Tibial nerve (tissue), 4 donors: Measurements from ENCODE around the gene CD9. TPM values are rescaled to one million over a fixed set of nuclear protein-coding genes. Genes with fewer than 3 reads are reported as not detected.

Experiments
- DNase-seq, 2 donors: peaks; one replicate each; pipeline ENCODE4 v3.0.0-alpha.2; 2019; ENCODE audit warnings: low spot score in 2 of 2
- H3K27ac ChIP-seq, 4 donors: fragments of 200-600 bp; sonication (generic) in 3 of 4; one replicate each; pipeline ENCODE4 v1.5.1; 2017 to 2019; ENCODE audit warnings: mild to moderate bottlenecking in 1 of 4
- H3K27me3 ChIP-seq, 2 donors: fragments of 200-600 bp; sonication (generic) in 1 of 2; one replicate each; pipeline versions ENCODE4 v1.5.1 to v1.6.0; 2017 to 2019
- H3K36me3 ChIP-seq, 3 donors: fragments of 200-600 bp; sonication (generic); one replicate each; pipeline ENCODE4 v1.5.1; 2018 to 2019
- H3K4me1 ChIP-seq, 4 donors: fragments of 200-600 bp; sonication (generic) in 3 of 4; one replicate each; pipeline ENCODE4 v1.5.1; 2017 to 2019
- H3K4me3 ChIP-seq, 4 donors: fragments of 200-600 bp; sonication (generic) in 3 of 4; one replicate each; pipeline ENCODE4 v1.5.1; 2017 to 2019; ENCODE audit warnings: mild to moderate bottlenecking in 1 of 4, moderate library complexity in 1 of 4
- H3K9me3 ChIP-seq, 4 donors: fragments of 200-600 bp; sonication (generic) in 3 of 4; one replicate each; pipeline ENCODE4 v1.5.1; 2017 to 2019
- CTCF ChIP-seq, 5 experiments: fragments of 200-600 bp in 3 of 5; fragments of 450-650 bp in 2 of 5; sonication (generic) in 3 of 5; IDR thresholded peaks; one replicate each; pipeline ENCODE4 v1.5.1; 2016 to 2019; ENCODE audit warnings: antibody characterized with exemption in 5 of 5, mild to moderate bottlenecking in 3 of 5, moderate library complexity in 2 of 5
- EP300 ChIP-seq, 2 donors: sonication (generic); formaldehyde crosslinking; IDR thresholded peaks; one replicate each; pipeline ENCODE4 v1.6.1; 2017; ENCODE audit warnings: antibody characterized with exemption in 2 of 2, mild to moderate bottlenecking in 1 of 2
- POLR2A ChIP-seq, 2 donors: fragments of 450-650 bp; IDR thresholded peaks; one replicate each; pipeline ENCODE4 v1.6.1; 2017; ENCODE audit warnings: antibody characterized with exemption in 2 of 2, mild to moderate bottlenecking in 2 of 2, moderate library complexity in 2 of 2
- WGBS, 2 donors: methylation state at CpG; one replicate each; pipeline ENCODE4 v1.1.5; 2018; 5-methylcytosine and 5-hydroxymethylcytosine counted together
- total RNA-seq, 4 donors: library from RNA; depleted of rRNA; stranded (reverse); fragments of >200 nt; gene quantifications; one replicate each; pipeline ENCODE4 v1.1.0, GENCODE V29; 2016

Gene CD9
- total RNA-seq, 4 donors from 2014 or later: 297 to 500 (median 391) TPM

- 88 to 90% methylated on average over 6 of the region's 6 CpGs for WGBS, 2 donors
- no peaks in the 10 kb centered on the region for H3K9me3 ChIP-seq
- H3K36me3 ChIP-seq: no peaks in the 10 kb centered on the region
- peaks cover 0 to 58% (median 20%) of the 10 kb centered on the region in 4 donors for H3K4me1 ChIP-seq
- H3K27me3 ChIP-seq: no peaks in the 10 kb centered on the region
- H3K27ac ChIP-seq: peak overlapping the region; percentile 9 to 99 (median 96)
- DNase-seq: no peak
- no peak overlapping the region for H3K4me3 ChIP-seq
- TF ChIP-seq CTCF (IDR thresholded peaks at IDR 0.05): no peak
- no peak for TF ChIP-seq EP300 (IDR thresholded peaks at IDR 0.05)
- TF ChIP-seq POLR2A (IDR thresholded peaks at IDR 0.05): no peak
Measured at GRCh38 chr12:6198556-6198955, 1.6 kb upstream of the CD9 start.

- no peak for TF ChIP-seq EP300 (IDR thresholded peaks at IDR 0.05)
- no peak for TF ChIP-seq POLR2A (IDR thresholded peaks at IDR 0.05)
- no peak for TF ChIP-seq CTCF (IDR thresholded peaks at IDR 0.05)
- H3K4me3 ChIP-seq: peak overlapping the region; percentile 71 to 98 (median 85)
- WGBS, 2 donors: 30% methylated on average over 10 of the region's 10 CpGs
- peaks cover 0 to 63% (median 23%) of the 10 kb centered on the region in 4 donors for H3K4me1 ChIP-seq
- H3K27ac ChIP-seq: peak overlapping the region; percentile 67 to 99 (median 96)
- DNase-seq: no peak
- H3K9me3 ChIP-seq: no peaks in the 10 kb centered on the region
- no peaks in the 10 kb centered on the region for H3K27me3 ChIP-seq
- no peaks in the 10 kb centered on the region for H3K36me3 ChIP-seq
Measured at GRCh38 chr12:6198985-6199530, 1.1 kb upstream of the CD9 start.

- no peak for DNase-seq
- peak overlapping the region; percentile 71 to 98 (median 85) for H3K4me3 ChIP-seq
- WGBS, 2 donors: 2% methylated on average over 41 to 42 of the region's 42 CpGs
Measured at GRCh38 chr12:6199531-6200255, 507 bp upstream of the CD9 start.

GRCh38 chr12:6201213-6201608 lies 1.0 kb downstream of the CD9 start:
- Histone ChIP-seq H3K36me3 (no peaks in the 10 kb centered on the region), H3K9me3 (no peaks in the 10 kb centered on the region), H3K27me3 (no peaks in the 10 kb centered on the region), H3K4me3 (peak overlapping the region; percentile 71 to 98 (median 85)), H3K4me1 (peaks cover 0 to 76% (median 38%) of the 10 kb centered on the region in 4 donors), H3K27ac (peak overlapping the region; percentile 95 to 99 (median 97))
- no peak for TF ChIP-seq POLR2A (IDR thresholded peaks at IDR 0.05)
- no peak for TF ChIP-seq EP300 (IDR thresholded peaks at IDR 0.05)
- no peak for TF ChIP-seq CTCF (IDR thresholded peaks at IDR 0.05)
- 9 to 17% methylated on average over 14 to 15 of the region's 15 CpGs for WGBS, 2 donors
- DNase-seq: no peak

More at GRCh38 chr12:6199531-6200255, 507 bp upstream of the CD9 start:
- Histone ChIP-seq H3K27ac (peak overlapping the region; percentile 67 to 99 (median 96)), H3K9me3 (no peaks in the 10 kb centered on the region), H3K4me1 (peaks cover 0 to 70% (median 29%) of the 10 kb centered on the region in 4 donors), H3K36me3 (no peaks in the 10 kb centered on the region), H3K27me3 (no peaks in the 10 kb centered on the region)
- TF ChIP-seq CTCF (IDR thresholded peaks at IDR 0.05): no peak
- peak in 1 of 2 donors; percentile 4 for TF ChIP-seq EP300 (IDR thresholded peaks at IDR 0.05)
- peak in 1 of 2 donors; percentile 12 for TF ChIP-seq POLR2A (IDR thresholded peaks at IDR 0.05)

GRCh38 chr12:6201826-6202225 lies 1.6 kb downstream of the CD9 start:
- Histone ChIP-seq H3K27ac (peak overlapping the region; percentile 95 to 99 (median 97)), H3K36me3 (no peaks in the 10 kb centered on the region), H3K9me3 (no peaks in the 10 kb centered on the region), H3K27me3 (no peaks in the 10 kb centered on the region), H3K4me1 (peaks cover 0 to 82% (median 41%) of the 10 kb centered on the region in 4 donors), H3K4me3 (peak overlapping the region; percentile 71 to 98 (median 85))
- no peak for TF ChIP-seq CTCF (IDR thresholded peaks at IDR 0.05)
- TF ChIP-seq EP300 (IDR thresholded peaks at IDR 0.05): no peak
- no peak for TF ChIP-seq POLR2A (IDR thresholded peaks at IDR 0.05)
- DNase-seq: no peak
- 60 to 64% methylated on average over 3 of the region's 3 CpGs for WGBS, 2 donors
